ENCODE measurements around the gene EEF1E1.
A peak's percentile ranks its signal among the peaks of the same experiment; 100 is the strongest.

Gene EEF1E1

DNA sequence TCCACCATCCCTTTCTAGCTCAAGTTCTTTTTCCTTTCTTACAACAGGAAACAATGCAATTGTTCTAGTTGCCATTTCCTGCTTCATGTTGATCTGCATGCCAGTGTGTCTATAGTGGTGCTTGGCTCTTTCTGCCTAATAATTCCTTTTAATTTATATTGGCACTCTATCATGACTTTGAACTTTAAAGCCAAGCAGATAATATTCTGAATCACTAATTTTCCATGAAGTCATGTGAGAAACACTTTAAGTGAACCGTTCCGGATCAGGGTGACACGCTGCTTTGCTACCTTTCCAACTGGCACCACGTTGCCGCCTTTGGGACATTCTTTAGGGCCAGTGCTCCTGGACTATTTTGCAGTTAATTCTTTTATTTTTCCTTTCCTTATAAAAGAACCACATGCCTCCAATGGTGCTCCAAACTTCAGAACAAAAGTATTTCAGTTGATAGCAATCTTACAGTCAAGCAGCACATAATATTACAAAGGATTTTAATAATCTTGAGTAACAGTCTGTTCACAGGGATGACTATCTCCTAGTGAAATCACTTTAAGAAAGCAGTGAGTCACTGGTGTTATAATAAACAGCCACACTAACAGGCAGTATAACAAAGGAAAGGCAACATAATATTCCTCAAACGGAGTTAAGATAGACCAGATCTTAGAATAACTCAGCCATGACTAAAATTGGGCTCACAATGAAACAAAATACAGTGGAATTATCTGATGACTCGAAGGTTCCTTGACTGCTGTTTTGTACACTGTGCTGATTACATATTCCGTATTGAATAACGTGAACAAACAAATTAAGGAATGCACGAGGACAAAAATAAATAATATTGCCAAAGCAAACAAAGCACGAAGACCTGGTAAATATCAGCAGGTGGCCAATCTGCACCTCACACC, 19.1 kb downstream of the EEF1E1 start:
- peak overlapping the region; percentile 2; the same call in 1 of the 2 replicates for H3K4me3 ChIP-seq (ENCODE audit: low read depth, low read length)
- no peak for TF ChIP-seq CTCF (IDR thresholded peaks at IDR 0.05; ENCODE audit: control insufficient read depth, extremely low read depth, insufficient read depth)
- DNase-seq (ENCODE audit: low read depth) = peak; percentile 73

GRCh38 chr6:8082572-8082953, 19.8 kb downstream of the EEF1E1 start:
- no peak for DNase-seq (ENCODE audit: low read depth)
- TF ChIP-seq CTCF (IDR thresholded peaks at IDR 0.05; ENCODE audit: control insufficient read depth, extremely low read depth, insufficient read depth) = no peak
- no peak overlapping the region for H3K4me3 ChIP-seq (ENCODE audit: low read depth, low read length)

- DNase-seq (ENCODE audit: low read depth) = no peak
- H3K4me3 ChIP-seq (ENCODE audit: low read depth, low read length) = no peak overlapping the region
- TF ChIP-seq CTCF (IDR thresholded peaks at IDR 0.05; ENCODE audit: control insufficient read depth, extremely low read depth, insufficient read depth) = no peak
Observed at GRCh38 chr6:8080362-8081151, 21.8 kb downstream of the EEF1E1 start.

DNA sequence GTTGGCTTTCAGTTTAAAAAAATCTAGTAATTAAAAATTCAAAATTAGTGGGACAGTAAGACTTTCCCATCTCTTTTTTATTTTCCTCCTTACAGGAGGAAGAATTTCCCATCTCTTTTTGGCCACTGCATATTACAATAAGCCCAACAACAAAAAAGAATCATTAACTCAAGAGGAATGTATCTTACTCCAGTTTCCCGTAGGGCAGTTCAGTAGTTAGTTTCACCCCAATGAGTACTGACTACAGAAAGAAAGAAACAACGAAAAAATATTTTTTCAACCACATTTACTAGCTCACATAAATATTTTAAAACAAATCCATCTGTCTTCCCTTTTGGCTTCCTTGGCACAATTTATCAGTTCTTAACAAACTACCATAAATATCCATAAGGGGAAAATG, 23.2 kb downstream of the EEF1E1 start:
- H3K4me3 ChIP-seq (ENCODE audit: low read depth, low read length) = no peak overlapping the region
- DNase-seq (ENCODE audit: low read depth) = no peak
- TF ChIP-seq CTCF (IDR thresholded peaks at IDR 0.05; ENCODE audit: control insufficient read depth, extremely low read depth, insufficient read depth) = no peak

DNA sequence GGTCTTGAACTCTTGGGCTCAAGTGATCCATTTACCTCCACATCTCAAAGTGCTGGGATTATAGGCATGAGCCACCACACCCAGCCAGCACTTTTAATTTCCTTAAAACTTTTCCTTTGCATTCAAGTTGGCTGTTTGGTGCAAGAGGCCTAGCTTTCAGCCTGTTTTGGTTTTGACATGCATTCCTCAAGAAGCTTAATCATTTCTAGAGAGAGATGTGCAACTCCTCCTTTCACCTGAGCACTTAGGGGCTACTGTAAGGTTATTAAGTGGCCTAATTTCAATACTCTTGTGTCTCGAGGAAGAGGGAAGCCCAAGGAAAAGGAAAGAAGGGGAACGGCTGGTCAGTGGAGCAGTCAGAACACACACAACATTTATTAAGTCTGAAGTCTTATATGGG, 24.4 kb downstream of the EEF1E1 start:
- no peak for DNase-seq (ENCODE audit: low read depth)
- TF ChIP-seq CTCF (IDR thresholded peaks at IDR 0.05; ENCODE audit: control insufficient read depth, extremely low read depth, insufficient read depth) = no peak
- H3K4me3 ChIP-seq (ENCODE audit: low read depth, low read length) = no peak overlapping the region

GRCh38 chr6:8075704-8076103, 26.6 kb downstream of the EEF1E1 start:
- no peak for TF ChIP-seq CTCF (IDR thresholded peaks at IDR 0.05; ENCODE audit: control insufficient read depth, extremely low read depth, insufficient read depth)
- DNase-seq (ENCODE audit: low read depth) = no peak

More at GRCh38 chr6:8075704-8076103, 26.6 kb downstream of the EEF1E1 start:
- H3K4me3 ChIP-seq (ENCODE audit: low read depth, low read length) = no peak overlapping the region

Measured in LNCaP clone FGC (cell line).